Measurements from ENCODE around the gene CDCA7L.
"Not testable (repeated sequence)": the region's sequence is repeated elsewhere in the genome, so short reads cannot be mapped to it uniquely, and the experiment has no call there.

The CDCA7L gene

GRCh38 chr7:21903020-21903786, 42.5 kb downstream of the CDCA7L start:
- DNase-seq (ENCODE audit: low spot score), result no peak

DNA sequence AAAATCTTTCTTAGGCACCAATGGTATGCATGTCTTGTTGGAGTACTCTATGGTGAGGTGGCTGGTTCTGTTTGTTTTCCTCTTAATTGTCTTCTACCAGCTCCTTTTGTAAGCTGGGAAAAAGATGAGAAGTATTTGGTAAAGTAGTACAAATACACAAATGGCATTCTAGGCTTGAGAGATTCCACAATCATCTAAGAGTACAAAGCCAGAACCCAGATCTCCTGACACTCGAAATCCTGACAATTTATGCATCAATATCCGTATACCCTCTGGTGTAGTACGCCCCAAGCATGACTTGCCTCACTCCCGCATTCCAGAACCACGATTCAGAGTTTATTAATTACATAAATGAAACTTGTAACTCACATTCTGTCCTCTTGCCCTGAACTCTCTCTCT, 43.5 kb downstream of the CDCA7L start:
- no peak for DNase-seq (ENCODE audit: low spot score)

GRCh38 chr7:21898265-21898930, 47.3 kb downstream of the CDCA7L start:
- DNase-seq (ENCODE audit: low spot score), result no peak

- DNase-seq (ENCODE audit: low spot score), result no peak
Observed at GRCh38 chr7:21893401-21893800, 52.3 kb downstream of the CDCA7L start.

GRCh38 chr7:21891291-21891690, 54.4 kb downstream of the CDCA7L start:
- DNase-seq (ENCODE audit: low spot score), result no peak

- no peak for DNase-seq (ENCODE audit: low spot score)
Observed at GRCh38 chr7:21887779-21888178, 57.9 kb downstream of the CDCA7L start.

- no peak for DNase-seq (ENCODE audit: low spot score)
Observed at GRCh38 chr7:21887353-21887752, 58.3 kb downstream of the CDCA7L start.

DNA sequence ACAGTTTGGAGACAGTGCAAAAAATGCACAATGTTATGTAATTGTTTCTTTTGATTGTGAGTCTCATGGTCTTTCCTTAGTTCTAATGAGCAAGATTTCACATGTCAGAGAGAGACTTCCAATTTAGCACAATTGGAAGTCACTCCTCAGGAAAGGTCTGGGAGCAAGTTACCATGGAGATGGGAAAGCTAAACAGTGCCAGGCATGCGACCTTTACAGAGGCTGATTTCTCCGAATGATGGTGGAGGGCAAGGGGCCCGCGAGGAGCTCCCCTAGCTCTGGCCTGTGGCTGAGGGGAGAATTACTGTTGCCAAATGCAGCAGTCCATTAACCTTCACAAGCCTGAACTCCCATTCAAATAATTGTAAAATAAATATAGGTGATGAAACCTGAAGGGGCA, 59.3 kb downstream of the CDCA7L start:
- peak; percentile 61 for DNase-seq (ENCODE audit: low spot score)

DNA sequence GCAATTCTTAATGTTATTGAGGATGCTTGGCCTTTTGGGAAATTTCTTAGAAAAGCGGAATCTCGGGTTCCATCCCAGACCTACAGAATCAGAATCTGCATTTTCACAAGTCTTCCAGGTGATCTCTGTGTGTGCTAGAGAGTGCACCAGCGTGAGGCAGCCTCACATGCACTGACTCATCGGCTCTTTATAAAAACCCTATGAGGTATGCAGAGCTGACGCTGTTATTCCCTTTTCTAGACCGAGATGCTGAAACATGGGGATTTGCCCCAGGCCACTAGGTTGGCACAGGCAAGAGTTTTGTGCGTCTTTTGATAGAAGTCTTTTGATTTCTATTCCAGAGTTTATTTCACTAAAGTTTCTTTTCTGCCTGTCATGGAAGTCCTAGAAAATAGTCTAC, 61.2 kb downstream of the CDCA7L start:
- no peak for DNase-seq (ENCODE audit: low spot score)

GRCh38 chr7:21883501-21883900, 62.2 kb downstream of the CDCA7L start:
- not testable (repeated sequence) for DNase-seq (ENCODE audit: low spot score)

DNA sequence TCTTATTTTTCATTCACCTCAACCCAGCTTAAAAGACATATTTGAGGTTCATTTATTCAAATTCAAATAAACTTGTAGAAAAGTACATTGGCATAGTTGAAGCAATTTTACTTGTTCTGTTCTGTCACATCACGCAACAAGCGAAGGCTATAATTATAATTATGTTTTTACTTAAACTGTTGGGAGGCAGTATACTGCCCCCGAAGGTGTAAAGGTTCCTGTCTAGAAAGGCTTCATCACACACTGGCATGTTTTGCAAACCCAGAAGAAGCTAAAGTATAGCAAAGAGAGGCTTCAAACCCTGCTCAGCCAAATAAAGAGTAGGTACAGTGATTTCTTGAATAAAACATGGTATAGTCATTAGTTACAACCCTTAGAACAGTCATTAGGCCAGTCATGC, 62.6 kb downstream of the CDCA7L start:
- DNase-seq (ENCODE audit: low spot score), result no peak

GRCh38 chr7:21869785-21870402, 75.8 kb downstream of the CDCA7L start:
- DNase-seq (ENCODE audit: low spot score), result no peak

GRCh38 chr7:21868576-21868850, 77.2 kb downstream of the CDCA7L start:
- no peak for DNase-seq (ENCODE audit: low spot score)

- DNase-seq (ENCODE audit: low spot score), result no peak
Observed at GRCh38 chr7:21867816-21868575, 77.7 kb downstream of the CDCA7L start.

DNA sequence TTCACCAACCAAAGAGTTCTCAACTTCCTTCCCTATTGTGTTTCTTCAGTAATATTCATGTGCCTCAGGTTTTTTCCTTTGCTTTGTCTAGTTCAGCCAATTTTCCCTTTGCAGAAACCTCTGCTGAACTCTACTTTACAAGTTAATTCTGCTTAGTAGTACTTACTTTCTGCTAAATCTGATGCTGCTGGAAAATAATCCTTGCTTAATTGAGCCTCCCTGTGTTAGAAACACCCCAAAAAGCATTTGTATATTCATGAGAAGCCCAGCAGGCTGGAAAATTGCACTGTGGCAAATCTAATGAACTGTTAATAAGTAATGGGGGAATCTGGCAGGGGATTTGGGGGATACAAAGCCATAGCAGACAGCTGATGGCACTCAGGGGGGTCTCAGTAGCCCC, 78.5 kb downstream of the CDCA7L start:
- DNase-seq (ENCODE audit: low spot score), result no peak

- DNase-seq (ENCODE audit: low spot score), result no peak
Observed at GRCh38 chr7:21866731-21867130, 79.0 kb downstream of the CDCA7L start.

GRCh38 chr7:21865631-21866204, 80.0 kb downstream of the CDCA7L start:
- not testable (repeated sequence) for DNase-seq (ENCODE audit: low spot score)

DNA sequence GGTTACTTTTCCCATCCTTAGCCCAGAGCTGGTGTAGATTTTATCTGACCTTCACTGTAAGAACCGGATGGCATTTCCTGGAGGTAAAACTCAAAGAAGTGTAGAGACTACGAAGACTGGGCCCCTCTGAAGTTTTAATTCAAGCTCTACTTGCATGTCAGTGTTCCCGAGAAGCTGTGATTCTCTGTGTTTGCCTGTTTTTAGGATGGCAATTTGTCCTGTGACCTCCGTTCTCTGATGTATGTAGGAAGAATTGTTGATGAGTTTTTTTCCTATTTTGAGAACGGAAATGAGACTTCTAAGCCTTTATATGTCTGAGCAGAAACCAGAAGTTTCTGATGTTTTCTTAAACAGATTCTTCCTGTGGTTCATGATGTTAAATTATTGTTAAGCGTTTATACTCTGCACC, 94.1 kb downstream of the CDCA7L start:
- no peak for DNase-seq (ENCODE audit: low spot score)

All from ecto neural progenitor cell (in vitro differentiated cells).